CD14-positive monocyte (primary cell): ENCODE results near the gene AURKB. TPM values are rescaled to one million over a fixed set of nuclear protein-coding genes. Genes with fewer than 3 reads are reported as not detected.

Experiments
- DNase-seq, 3 donors: peaks; one replicate each; pipeline ENCODE4 v3.0.0-alpha.2; 2011 to 2022
- H2AFZ ChIP-seq: 2 replicates; pipeline ENCODE4 v1.6.0; 2012; ENCODE audit warnings: mild to moderate bottlenecking, low read depth, low read length, inconsistent platforms; ENCODE audit not compliant: insufficient read depth, poor library complexity, severe bottlenecking
- H3K27ac ChIP-seq, 2 donors: 1 replicate in 1 of 2; 2 replicates in 1 of 2; pipeline ENCODE4 v1.5.1; 2012 to 2013; ENCODE audit warnings: low read length in 2 of 2, control low read depth in 1 of 2, inconsistent platforms in 1 of 2, low read depth in 1 of 2, mild to moderate bottlenecking in 1 of 2
- H3K27me3 ChIP-seq, 2 donors: one replicate each; pipeline versions ENCODE4 v1.6.0 to v1.6.1; 2011 to 2013; ENCODE audit warnings: low read length in 2 of 2; ENCODE audit not compliant: control insufficient read depth in 2 of 2, insufficient read depth in 2 of 2
- H3K36me3 ChIP-seq, 2 donors: replicated peaks in 1 of 2; 1 replicate in 1 of 2; 2 replicates in 1 of 2; pipeline versions ENCODE4 v1.5.1 to v1.6.1; 2012 to 2013; ENCODE audit warnings: low read length in 2 of 2, control low read depth in 1 of 2, inconsistent platforms in 1 of 2, mild to moderate bottlenecking in 1 of 2; ENCODE audit not compliant: insufficient read depth in 2 of 2, control insufficient read depth in 1 of 2
- H3K4me1 ChIP-seq, 2 donors: 1 replicate in 1 of 2; 2 replicates in 1 of 2; pipeline versions ENCODE4 v1.5.1 to v1.6.1; 2012 to 2013; ENCODE audit warnings: low read length in 2 of 2, control low read depth in 1 of 2, inconsistent platforms in 1 of 2, mild to moderate bottlenecking in 1 of 2, moderate library complexity in 1 of 2; ENCODE audit not compliant: insufficient read depth in 2 of 2, control insufficient read depth in 1 of 2
- H3K4me2 ChIP-seq: replicated peaks from 2 replicates; pipeline ENCODE3; 2012; ENCODE audit warnings: low read length, moderate library complexity, mild to moderate bottlenecking; ENCODE audit not compliant: poor library complexity, severe bottlenecking; ENCODE audit errors: extremely low read depth
- H3K4me3 ChIP-seq, 3 experiments: fragments of 200-600 bp in 1 of 3; sonication (generic) in 1 of 3; replicated peaks in 1 of 3; 1 replicate in 2 of 3; 2 replicates in 1 of 3; pipeline ENCODE4 v1.5.1; 2011 to 2013; ENCODE audit warnings: low read length in 3 of 3, mild to moderate bottlenecking in 3 of 3, control low read depth in 2 of 3, low read depth in 2 of 3, inconsistent platforms in 1 of 3, moderate library complexity in 1 of 3
- H3K79me2 ChIP-seq: 2 replicates; pipeline ENCODE4 v1.6.0; 2012; ENCODE audit warnings: mild to moderate bottlenecking, control low read depth, inconsistent platforms, low read length, moderate library complexity; ENCODE audit not compliant: insufficient read depth
- H3K9ac ChIP-seq: 2 replicates; pipeline ENCODE4 v1.6.0; 2017; ENCODE audit warnings: low read length, mild to moderate bottlenecking; ENCODE audit not compliant: insufficient read depth, poor library complexity, severe bottlenecking
- H3K9me3 ChIP-seq, 2 donors: replicated peaks in 1 of 2; 1 replicate in 1 of 2; 2 replicates in 1 of 2; pipeline versions ENCODE4 v1.5.1 to v1.6.1; 2012 to 2013; ENCODE audit warnings: low read length in 2 of 2, control low read depth in 1 of 2; ENCODE audit not compliant: control insufficient read depth in 1 of 2, insufficient read depth in 1 of 2
- H4K20me1 ChIP-seq: 2 replicates; pipeline ENCODE4 v1.6.0; 2012; ENCODE audit warnings: mild to moderate bottlenecking, low read length, control low read depth, moderate library complexity; ENCODE audit not compliant: insufficient read depth
- H3K27ac Mint-ChIP-seq, 7 donors: one replicate each; pipeline ENCODE4 v1.8.0; 2020; ENCODE audit warnings: mild to moderate bottlenecking in 7 of 7, mixed read lengths in 7 of 7, moderate library complexity in 6 of 7, inconsistent platforms in 2 of 7
- H3K27me3 Mint-ChIP-seq, 3 donors: one replicate each; pipeline ENCODE4 v1.8.0; 2021 to 2022; ENCODE audit warnings: low read depth in 3 of 3, mild to moderate bottlenecking in 3 of 3, mixed read lengths in 3 of 3, moderate library complexity in 3 of 3, inconsistent platforms in 1 of 3
- H3K36me3 Mint-ChIP-seq, 2 donors: one replicate each; pipeline ENCODE4 v1.8.0; 2020; ENCODE audit warnings: mixed read lengths in 2 of 2, inconsistent platforms in 1 of 2, mild to moderate bottlenecking in 1 of 2
- H3K4me1 Mint-ChIP-seq: one replicate; pipeline ENCODE4 v1.8.0; 2020; ENCODE audit warnings: mild to moderate bottlenecking, mixed read lengths
- H3K4me3 Mint-ChIP-seq, 2 donors: one replicate each; pipeline ENCODE4 v1.8.0; 2020; ENCODE audit warnings: mild to moderate bottlenecking in 2 of 2, mixed read lengths in 2 of 2, moderate library complexity in 1 of 2
- H3K9me3 Mint-ChIP-seq, 7 donors: one replicate each; pipeline ENCODE4 v1.8.0; 2020 to 2022; ENCODE audit warnings: mixed read lengths in 7 of 7, mild to moderate bottlenecking in 6 of 7, moderate library complexity in 6 of 7, inconsistent platforms in 2 of 7
- WGBS: methylation state at CpG from one replicate; pipeline ENCODE4 v1.1.5; 2013; ENCODE audit warnings: missing lambda C conversion rate; ENCODE audit not compliant: insufficient coverage; 5-methylcytosine and 5-hydroxymethylcytosine counted together
- intact Hi-C, 2 donors: fragments of 100-400 bp; cut with micrococcal nuclease; formaldehyde crosslinking; loops; one replicate each; pipeline versions ENCODE4 v1.15.0 to v1.15.1; 2023
- polyA minus RNA-seq: library from RNA; depleted of rRNA, polyadenylated mRNA; stranded (reverse); fragments of >200 nt; gene quantifications from 2 replicates; pipeline ENCODE4 v1.2.3, GENCODE V29; 2012
- polyA plus RNA-seq, 3 donors: library from polyadenylated mRNA; depleted of rRNA in 1 of 3; unstranded in 2 of 3; stranded (reverse) in 1 of 3; fragments of 300-500 nt in 2 of 3; fragments of >200 nt in 1 of 3; fragmentation: Illumina TruSeq in 2 of 3; gene quantifications; 1 replicate in 2 of 3; 2 replicates in 1 of 3; pipeline ENCODE4 v1.2.3, GENCODE V29; 2012 to 2021
- total RNA-seq, 12 experiments: library from RNA in 1 of 12; stranded (reverse) in 1 of 12; fragments of 120-200 nt in 1 of 12; gene quantifications; one replicate each; pipeline ENCODE4 v1.2.4 and lab custom pipeline; 2013 to 2026; ENCODE audit warnings: mixed read lengths in 6 of 12, inconsistent platforms in 1 of 12
- TF ChIP-seq, protein P1 (sequence below): fragments of 200-600 bp; IDR thresholded peaks from one replicate; pipeline ENCODE4 v1.8.0; 2022; ENCODE audit warnings: antibody characterized with exemption, mild to moderate bottlenecking

The AURKB gene
- 1.1 TPM for total RNA-seq (2013)
- polyA plus RNA-seq, result 1 to 10 TPM in 1 of 3 donors, under 1 TPM in 2; 0.38 to 4.2 (median 0.79) TPM
- polyA minus RNA-seq, result 0.48 and 0.97 TPM in 2 replicates
- total RNA-seq (lab: John Stamatoyannopoulos, UW), result 0.21 to 7.2 (median 0.55) reads per million in 11 experiments

DNA sequence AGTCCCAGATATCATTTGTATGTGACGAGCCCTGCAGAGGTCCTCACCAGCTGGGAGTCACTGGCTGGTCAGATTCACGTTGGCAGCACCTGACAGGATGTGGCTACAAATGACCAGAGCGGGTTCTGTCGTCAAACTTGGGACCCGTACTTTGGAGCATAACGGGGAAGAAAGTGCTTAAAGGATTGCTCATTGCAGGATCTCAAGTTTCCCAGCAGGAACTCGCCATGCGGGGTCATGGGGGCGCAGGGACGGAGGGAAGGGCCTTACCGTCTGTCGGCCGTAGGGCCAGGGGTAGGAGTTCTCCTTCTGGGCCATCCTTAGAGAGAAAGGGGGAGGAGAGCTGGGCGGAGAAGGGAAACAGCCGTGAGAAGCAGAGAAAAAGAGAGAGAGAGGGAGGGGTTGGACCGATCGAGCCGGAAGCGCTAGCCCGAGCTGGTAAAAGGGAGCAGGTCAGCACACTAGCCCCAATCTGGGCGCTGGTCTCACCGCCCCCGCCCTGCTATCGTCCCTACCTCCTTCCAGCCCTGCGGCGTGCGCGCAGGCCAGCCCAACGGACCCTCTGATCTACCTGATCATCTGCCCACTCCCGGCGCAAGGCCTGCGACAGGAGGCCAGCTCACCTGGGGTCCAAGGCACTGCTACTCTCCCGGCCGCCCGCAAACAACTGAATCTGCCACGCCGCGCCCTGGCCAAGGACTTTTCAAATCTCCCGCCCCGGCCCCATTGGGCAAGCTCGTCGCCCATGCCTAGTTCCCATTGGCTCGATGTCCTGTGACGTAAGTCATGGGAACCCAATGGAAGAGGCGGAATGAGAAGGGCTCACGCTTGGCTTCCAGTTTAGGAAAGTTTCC is at the start of gene AURKB:
Gene AURKB, minus strand, starts transcription at position 669 of the 854 bp plus-strand sequence. Its CDS starts 351 bp downstream, at position 318.
- H3K79me2 ChIP-seq, result peaks cover 44% of the 10 kb centered on the region
- H3K4me1 Mint-ChIP-seq, result peaks cover 35% of the 10 kb centered on the region
- peak within 1 kb of the TSS; percentile 69 to 80 for H3K27ac ChIP-seq
- peaks cover 15 to 35% of the 10 kb centered on the region in 2 donors for H3K36me3 Mint-ChIP-seq
- peak within 1 kb of the TSS; percentile 90 to 96 (median 94) for H3K27ac Mint-ChIP-seq
- peak within 1 kb of the TSS; percentile 98 for H3K4me2 ChIP-seq
- H4K20me1 ChIP-seq, result no peaks in the 10 kb centered on the region
- H3K9me3 Mint-ChIP-seq, result no peaks in the 10 kb centered on the region
- H3K4me3 Mint-ChIP-seq, result peak within 1 kb of the TSS; percentile 92 to 95
- H3K9me3 ChIP-seq, result no peaks in the 10 kb centered on the region
- H3K27me3 Mint-ChIP-seq, result no peaks in the 10 kb centered on the region
- TF ChIP-seq, protein P1, sequence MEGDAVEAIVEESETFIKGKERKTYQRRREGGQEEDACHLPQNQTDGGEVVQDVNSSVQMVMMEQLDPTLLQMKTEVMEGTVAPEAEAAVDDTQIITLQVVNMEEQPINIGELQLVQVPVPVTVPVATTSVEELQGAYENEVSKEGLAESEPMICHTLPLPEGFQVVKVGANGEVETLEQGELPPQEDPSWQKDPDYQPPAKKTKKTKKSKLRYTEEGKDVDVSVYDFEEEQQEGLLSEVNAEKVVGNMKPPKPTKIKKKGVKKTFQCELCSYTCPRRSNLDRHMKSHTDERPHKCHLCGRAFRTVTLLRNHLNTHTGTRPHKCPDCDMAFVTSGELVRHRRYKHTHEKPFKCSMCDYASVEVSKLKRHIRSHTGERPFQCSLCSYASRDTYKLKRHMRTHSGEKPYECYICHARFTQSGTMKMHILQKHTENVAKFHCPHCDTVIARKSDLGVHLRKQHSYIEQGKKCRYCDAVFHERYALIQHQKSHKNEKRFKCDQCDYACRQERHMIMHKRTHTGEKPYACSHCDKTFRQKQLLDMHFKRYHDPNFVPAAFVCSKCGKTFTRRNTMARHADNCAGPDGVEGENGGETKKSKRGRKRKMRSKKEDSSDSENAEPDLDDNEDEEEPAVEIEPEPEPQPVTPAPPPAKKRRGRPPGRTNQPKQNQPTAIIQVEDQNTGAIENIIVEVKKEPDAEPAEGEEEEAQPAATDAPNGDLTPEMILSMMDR, result no peak
- H2AFZ ChIP-seq, result peak within 1 kb of the TSS; percentile 84
- no peaks in the 10 kb centered on the region for H3K27me3 ChIP-seq
- under 1% methylated on average over 38 of the region's 46 CpGs for WGBS
- H3K9ac ChIP-seq, result peak within 1 kb of the TSS; percentile 67
- intact Hi-C loops, result loop anchor here (5.0 kb wide), 1 partner anchor 37 kb away; the partner anchor contains the start of genes CTC1 (in 2 of the 2) and PFAS (in 2 of the 2)
- peak within 1 kb of the TSS; percentile 66 to 86 (median 84) for H3K4me3 ChIP-seq
- H3K4me1 ChIP-seq, result peaks cover 28 to 40% of the 10 kb centered on the region in 2 donors
- peak; percentile 90 to 98 (median 96) for DNase-seq
- H3K36me3 ChIP-seq, result peaks cover 2 to 4% of the 10 kb centered on the region in 2 donors

DNA sequence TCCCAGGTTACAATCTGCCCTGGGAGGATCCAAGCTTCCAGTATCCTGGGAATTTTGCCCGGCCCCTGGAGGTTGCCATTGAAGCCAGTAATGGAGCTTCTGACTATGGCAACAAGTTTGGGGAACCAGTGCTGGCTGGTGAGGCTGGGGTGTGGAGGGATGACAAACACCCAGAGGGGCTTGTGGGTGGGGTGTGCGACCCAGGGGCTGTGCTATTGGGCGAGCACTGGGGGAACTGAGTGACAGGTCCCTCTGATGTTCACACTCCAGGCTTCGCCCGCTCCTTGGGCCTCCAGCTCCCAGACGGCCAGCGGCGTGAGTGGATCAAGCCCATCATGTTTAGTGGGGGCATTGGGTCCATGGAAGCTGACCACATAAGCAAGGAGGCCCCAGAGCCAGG is 47.4 kb upstream of the AURKB start:
- H3K36me3 ChIP-seq, result peaks cover 26 to 62% of the 10 kb centered on the region in 2 donors
- no peaks in the 10 kb centered on the region for H3K4me1 Mint-ChIP-seq

More for the DNA sequence above, 47.4 kb upstream of the AURKB start:
- no peaks in the 10 kb centered on the region for H3K9me3 Mint-ChIP-seq
- no peaks in the 10 kb centered on the region for H3K27me3 ChIP-seq
- no peaks in the 10 kb centered on the region for H3K4me1 ChIP-seq
- no peaks in the 10 kb centered on the region for H3K9me3 ChIP-seq
- no peak overlapping the region for H3K9ac ChIP-seq
- no peak for DNase-seq
- H3K4me2 ChIP-seq, result no peak overlapping the region
- intact Hi-C loops, result no loop called here
- WGBS, result 97% methylated on average over 7 of the region's 8 CpGs
- H2AFZ ChIP-seq, result no peak overlapping the region
- no peak overlapping the region for H3K27ac Mint-ChIP-seq
- TF ChIP-seq, protein P1, result no peak
- no peaks in the 10 kb centered on the region for H4K20me1 ChIP-seq
- H3K4me3 Mint-ChIP-seq, result no peak overlapping the region
- peaks cover under 1% of the 10 kb centered on the region for H3K79me2 ChIP-seq
- H3K27me3 Mint-ChIP-seq, result peaks cover 0 to 2% (median 0%) of the 10 kb centered on the region in 3 donors
- no peak overlapping the region for H3K27ac ChIP-seq
- peaks cover 38 to 56% of the 10 kb centered on the region in 2 donors for H3K36me3 Mint-ChIP-seq
- H3K4me3 ChIP-seq, result no peak overlapping the region
